Right renal pelvis (tissue), 4 donors: ENCODE data around the gene PROCR. TPM values are rescaled to one million over a fixed set of nuclear protein-coding genes. Genes with fewer than 3 reads are reported as not detected.
"Not testable (repeated sequence)": the region's sequence is repeated elsewhere in the genome, so short reads cannot be mapped to it uniquely, and the experiment has no call there.

Experiments
- DNase-seq, 4 donors: peaks; one replicate each; pipeline ENCODE4 v3.0.0-alpha.2; 2013; ENCODE audit warnings: low read depth in 4 of 4, low spot score in 3 of 4, missing footprints in 1 of 4
- polyA plus RNA-seq, 4 donors: library from polyadenylated mRNA; unstranded; fragments of 120-200 nt; gene quantifications; one replicate each; pipeline ENCODE4 v1.2.1, GENCODE V29; 2013; ENCODE audit not compliant: insufficient read length in 4 of 4

PROCR gene
- polyA plus RNA-seq, 4 donors = 7.6 to 13.0 (median 8.9) TPM

DNA sequence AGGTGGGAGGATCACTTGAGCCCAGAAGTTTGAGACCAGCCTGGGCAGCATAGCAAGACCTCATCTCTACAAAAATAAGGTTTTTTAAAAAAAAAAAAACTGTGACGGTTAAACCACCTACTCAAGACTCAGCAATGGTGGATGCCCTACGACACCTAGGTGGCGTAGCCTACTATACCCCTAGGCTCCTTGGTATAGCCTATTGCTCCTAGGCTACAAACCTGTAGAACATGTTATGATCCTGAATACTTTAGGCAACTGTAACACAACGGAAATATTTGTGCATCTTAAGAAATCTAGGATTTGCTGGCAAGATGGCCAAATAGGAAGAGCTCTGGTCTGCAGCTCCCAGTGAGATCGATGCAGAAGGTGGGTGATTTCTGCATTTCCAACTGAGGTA is 11.5 kb upstream of the PROCR start:
- DNase-seq = not testable (repeated sequence)

DNA sequence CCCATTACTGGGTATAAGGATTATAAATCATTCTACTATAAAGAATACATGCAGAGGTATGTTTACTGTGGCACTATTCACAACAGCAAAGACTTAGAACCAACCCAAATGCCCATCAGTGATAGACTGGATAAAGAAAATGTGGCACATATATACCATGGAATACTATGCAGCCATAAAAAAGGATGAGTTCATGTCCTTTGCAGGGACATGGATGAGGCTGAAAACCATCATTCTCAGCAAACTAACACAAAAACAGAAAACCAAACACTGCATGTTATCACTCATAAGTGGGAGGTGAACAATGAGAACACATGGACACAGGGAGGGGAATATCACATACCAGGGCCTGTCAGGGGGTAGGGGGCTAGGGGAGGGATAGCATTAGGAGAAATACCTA is 7.3 kb upstream of the PROCR start:
- not testable (repeated sequence) for DNase-seq

DNA sequence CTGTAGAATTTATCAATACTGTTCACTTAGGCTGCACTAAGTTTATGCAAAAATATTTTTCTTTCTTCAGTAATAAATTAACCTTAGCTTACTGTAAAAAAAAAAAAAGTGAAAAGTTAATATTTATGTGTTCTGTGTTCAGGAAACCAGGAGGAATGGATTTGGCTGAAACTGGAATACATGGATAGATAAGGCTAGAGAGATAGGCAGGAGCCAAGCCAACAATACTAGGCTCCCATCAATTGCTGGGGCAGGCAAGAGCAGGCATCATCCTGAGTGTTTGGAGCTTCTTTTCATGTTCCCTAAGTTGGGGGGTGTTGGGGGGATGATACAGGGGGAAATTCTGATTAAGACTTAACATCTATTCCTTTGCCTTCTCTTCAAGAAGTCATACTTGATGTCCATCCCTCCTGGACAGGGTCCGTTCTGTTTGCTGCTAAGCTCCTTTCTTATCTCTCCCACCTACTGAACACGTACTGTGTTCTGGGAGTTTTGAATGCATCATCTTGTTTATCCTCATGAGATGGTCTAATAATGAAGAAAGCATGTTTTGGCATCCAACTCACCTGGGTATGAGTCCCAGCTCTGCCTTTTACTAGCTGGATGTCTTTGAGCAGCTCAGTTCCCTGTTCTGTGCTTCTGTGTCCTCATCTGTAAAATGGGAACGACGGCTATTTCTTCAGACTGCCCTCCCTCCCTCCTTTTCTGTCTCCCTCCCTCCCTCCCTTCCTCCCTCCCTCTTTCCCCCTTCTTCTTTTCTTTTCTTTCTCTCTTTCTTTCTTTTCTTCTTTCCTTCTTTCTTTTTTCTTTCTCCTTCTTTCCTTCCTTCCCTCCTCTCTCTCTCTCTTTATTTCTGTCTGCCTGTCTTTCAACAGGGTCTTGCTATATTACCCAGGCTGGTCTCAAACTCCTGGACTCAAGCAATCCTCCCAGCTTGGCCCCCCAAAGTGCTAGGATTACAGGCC is 6.4 kb upstream of the PROCR start:
- no peak for DNase-seq

DNA sequence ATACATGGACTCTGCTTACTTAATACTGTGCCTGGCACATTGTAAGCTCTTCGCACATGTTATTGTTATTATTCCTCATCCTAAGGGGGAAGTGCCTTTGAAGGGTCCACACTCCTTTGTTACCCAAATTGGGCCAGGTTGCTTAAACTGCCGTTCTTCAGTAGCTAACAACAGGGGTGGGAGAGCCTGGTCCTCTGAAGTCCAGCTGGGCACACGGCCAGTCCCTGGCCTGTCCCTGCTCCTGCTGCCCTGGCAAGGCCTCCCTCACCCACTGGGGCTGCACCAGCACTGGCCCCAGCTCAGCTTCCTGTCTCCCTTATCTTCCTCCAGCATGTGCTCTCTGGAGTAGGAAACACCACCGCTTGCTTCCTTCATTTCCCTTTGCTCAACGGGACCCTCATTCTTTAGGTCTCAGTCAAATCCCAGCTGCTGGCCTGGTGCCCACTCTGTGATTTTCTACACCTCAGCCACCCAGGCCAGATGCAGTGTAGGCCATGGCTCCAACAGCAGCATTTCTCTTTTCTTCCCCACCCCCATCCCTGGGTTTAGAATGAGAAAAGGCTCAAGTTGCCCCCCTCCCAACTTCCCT is 5.5 kb upstream of the PROCR start:
- no peak for DNase-seq

DNA sequence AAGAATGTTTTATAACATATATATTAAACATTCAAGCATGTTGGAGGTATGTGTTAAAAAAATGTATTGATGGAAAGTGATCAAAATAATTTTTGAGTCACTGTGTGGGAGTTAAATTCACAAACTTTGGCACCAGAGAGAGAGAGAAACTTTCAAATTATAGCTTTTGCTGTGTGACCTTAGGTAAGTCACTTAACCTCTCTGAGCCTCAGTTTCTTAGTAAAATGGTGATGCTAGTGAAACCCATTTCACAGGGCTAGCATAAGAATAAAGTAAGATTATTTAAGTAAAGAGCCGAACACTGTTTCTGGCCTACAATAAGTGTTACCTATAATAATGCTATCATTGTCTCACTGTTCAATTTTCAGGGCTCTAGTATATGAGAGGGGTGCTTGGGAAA is 4.1 kb upstream of the PROCR start:
- DNase-seq = no peak

DNA sequence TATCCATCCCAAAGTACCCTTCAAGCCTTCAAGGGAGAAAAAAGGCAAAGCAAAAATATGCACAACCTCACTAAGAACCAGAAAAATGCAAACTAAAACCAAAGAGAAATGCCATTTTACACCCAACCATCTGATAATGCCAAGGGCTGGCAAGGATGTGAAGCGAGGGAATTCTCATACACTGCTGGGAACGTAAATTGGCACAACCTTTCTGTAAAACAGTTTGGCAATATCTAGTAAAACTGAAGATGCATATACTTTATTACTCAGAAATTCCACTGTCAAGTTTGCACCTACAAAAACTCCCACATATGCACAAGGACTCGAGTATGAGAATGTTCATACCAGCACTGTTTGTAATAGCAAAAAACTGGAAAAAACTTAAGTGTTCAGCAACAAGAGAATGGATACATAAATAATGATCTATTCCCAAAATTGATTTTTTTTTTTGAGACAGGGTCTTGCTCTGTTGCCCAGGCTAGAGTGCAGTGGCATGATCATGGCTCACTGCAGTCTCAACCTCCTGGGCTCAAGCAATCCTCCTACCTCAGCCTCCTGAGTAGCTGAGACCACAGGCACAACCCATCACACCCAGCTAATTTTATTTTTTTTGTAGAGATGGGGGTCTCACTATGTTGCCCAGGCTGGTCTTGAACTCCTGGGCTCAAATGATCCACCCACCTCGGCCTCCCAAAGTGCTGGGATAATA is 3.0 kb upstream of the PROCR start:
- DNase-seq = not testable (repeated sequence)

DNA sequence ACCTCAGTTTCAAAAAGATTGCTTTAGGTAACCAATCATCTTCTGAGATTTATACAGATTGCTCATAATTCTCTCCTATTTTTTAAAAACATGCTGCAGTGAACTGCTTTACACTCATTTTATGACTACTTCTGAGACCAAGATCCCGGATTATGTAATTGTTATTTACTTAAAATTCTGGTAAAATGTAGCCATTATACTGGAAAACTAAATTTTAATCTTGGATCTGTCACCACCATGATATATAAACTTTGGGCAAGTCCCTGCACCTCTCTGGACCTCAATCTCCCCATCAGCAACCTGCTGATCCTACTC is 477 bp upstream of the PROCR start:
- no peak for DNase-seq

DNA sequence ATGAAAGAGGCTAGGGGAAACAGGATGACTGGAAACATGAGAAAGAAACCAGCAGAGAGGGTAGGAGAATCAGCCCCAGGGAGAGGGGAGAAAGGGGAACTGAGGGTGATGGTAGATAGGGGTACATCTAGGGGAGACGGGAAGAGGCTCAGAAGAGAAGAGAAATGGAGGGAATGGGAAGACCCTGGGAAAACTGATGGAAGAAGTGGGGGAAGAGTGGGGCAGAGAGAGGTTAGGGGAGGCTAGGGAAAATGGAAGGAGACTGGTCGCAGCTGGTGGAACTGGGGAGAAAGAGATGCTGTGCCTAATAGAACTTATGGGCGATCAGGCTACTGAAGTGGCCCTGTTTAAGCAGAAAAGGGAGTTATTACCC is 548 bp downstream of the PROCR start:
- no peak for DNase-seq

DNA sequence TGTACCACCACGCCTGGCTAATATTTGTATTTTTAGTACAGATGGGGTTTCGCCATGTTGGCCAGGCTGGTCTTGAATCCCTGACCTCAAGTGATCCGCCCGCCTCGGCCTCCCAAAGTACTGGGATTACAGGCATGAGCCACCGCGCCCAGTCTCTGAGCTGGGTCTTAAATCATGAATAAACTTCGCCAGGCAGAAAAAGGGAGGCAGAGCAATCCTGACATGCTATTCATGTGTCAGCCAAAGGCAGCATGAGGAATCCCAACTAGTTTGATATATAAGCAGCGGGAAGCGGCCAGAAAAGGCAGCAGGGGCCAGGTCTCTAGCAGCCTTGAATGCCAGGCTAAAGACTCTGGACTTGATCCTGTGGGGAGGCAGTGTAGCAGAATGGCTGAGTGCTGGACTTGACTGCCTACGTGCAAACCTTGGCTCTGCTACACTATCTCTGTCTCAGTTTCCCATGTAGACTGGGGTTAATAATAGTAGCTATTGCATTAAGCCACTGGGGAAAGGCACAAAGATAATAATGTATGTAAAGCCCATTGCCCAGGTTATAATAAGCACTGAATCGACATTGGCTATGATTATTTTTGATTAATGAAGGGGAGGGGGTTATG is 1.8 kb downstream of the PROCR start:
- DNase-seq = no peak

DNA sequence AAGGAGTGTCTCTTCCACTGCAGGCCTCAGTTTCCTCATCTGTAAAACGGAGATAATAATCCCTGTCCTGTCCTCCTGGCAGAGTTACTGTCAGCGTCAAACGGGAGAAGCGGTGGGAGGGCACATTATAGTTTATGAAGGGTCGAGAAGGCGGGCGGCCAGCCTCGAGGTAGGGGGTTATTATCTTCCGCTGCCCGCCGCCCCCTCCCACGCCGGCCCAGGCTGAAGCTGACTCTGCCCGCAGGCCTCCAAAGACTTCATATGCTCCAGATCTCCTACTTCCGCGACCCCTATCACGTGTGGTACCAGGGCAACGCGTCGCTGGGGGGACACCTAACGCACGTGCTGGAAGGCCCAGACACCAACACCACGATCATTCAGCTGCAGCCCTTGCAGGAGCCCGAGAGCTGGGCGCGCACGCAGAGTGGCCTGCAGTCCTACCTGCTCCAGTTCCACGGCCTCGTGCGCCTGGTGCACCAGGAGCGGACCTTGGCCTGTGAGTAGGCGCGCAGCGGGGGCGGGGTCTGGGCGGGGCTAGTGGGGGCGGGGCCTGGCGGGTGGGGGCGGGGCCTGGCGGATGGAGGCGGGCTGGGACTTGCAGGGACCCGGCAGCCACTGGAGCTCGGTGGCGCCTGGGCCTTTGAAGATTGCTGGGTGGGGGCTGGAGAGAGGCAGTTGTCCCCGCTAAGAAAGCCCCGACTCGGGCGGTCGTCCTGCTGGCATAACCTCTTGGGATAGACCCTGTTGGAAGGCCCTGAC is 2.8 kb downstream of the PROCR start:
- DNase-seq = no peak

DNA sequence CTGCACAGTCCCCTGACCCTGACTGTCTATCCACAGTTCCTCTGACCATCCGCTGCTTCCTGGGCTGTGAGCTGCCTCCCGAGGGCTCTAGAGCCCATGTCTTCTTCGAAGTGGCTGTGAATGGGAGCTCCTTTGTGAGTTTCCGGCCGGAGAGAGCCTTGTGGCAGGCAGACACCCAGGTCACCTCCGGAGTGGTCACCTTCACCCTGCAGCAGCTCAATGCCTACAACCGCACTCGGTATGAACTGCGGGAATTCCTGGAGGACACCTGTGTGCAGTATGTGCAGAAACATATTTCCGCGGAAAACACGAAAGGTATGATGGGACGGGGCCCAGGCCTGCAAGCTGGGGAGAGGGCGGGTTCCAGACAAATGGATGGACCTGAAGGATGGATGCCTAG is 4.3 kb downstream of the PROCR start:
- DNase-seq = no peak

DNA sequence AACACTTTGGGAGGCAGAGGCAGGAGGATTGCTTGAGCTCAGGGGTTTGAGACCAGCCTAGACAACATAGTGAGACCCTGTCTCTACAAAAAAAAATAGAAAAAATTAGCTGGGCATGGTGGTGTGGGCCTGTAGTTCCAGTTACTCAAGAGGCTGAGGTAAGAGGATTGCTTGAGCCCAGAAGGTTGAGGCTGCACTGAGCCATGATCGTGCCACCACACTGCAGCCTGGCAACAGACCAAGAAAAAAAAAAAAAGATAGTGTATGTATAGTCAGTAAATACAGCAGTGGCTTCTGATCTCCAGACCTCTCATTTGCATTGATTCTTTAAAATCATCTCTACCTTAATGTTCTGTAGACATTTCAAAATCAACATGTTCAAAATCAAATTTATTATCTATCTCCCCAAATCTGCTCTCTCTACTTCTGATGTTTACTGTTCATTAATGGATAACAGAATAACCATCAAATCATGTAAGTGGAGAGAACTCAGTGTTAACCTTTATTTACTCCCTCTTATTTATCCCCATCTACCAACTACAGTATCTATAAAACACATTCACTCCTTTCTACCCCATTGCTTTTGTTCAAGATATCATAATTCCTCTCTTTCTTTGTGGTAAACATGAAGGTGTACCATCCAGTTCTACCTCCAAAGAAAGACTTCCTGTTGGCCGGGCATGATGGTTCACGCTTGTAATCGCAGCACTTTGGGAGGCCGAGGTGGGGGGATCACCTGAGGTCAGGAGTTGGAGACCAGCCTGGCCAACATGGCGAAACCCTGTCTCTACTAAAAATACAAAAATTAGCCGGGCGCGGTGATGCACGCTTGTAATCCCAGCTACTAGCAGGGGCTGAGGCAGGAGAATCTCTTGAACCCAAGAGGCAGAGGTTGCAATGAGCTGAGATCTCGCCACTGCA is 7.7 kb downstream of the PROCR start:
- no peak for DNase-seq

DNA sequence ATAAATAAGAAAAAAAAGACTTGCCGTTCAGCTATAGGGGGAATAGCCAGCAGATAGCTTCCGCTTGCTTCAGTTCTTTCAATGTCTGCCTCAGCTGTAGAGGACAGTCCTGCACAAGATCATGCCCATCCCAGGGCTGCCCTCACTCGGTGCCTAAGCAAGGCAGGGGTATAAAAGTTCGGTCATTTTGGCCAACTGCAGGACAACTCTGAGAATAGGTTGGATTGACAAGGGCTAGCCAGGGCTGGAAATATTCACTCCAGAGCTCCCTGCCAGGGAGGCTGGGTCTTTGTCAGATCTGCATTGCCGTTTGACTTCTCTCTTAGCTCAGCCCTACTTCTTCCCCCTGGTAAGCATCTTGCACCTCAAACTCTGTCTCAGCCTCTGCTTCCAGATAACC is 8.4 kb downstream of the PROCR start:
- no peak for DNase-seq

DNA sequence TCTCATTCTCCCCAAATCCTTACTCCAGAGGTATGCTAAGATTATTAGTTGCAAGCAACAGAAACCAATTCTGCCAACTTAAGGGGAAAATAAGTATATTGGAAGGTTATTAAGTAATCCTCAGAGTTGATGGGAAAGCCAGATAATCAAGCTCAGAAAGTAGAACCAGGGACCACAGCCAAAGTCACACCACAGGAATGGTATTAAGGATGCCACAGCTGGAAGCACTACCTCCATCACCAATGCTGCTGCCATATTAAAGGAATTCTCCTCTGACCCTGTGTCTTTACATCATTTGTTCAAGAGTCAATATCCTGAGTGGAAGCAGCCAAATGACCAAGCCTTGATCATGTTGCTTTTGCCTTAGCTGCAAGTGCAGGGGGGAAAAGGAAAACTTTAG is 9.9 kb downstream of the PROCR start:
- DNase-seq = no peak

DNA sequence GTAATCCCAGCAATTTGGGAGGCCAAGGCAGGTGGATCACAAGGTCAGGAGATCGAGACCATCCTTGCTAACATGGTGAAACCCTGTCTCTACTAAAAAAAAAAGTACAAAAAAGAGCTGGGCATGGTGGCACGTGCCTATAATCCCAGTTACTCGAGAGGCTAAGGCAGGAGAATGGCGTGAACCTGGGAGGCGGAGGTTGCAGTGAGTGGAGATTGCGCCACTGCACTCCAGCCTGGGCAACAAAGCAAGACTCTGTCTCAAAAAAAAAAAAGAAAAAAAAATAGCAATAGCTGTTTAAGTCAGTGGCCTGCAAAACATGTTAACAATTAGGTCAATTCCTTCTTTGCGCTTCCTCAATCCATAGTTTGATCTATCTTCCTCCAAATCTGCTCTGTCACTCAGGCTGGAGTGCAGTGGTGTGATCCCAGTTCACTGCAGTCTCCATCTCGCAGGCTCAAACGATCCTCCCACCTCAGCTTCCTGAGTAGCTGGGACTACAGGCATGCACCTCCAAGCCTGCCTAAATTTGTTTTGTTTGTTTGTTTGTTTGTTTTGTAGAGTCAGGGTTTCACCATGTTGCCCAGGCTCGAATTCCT is 14.9 kb downstream of the PROCR start:
- not testable (repeated sequence) for DNase-seq

DNA sequence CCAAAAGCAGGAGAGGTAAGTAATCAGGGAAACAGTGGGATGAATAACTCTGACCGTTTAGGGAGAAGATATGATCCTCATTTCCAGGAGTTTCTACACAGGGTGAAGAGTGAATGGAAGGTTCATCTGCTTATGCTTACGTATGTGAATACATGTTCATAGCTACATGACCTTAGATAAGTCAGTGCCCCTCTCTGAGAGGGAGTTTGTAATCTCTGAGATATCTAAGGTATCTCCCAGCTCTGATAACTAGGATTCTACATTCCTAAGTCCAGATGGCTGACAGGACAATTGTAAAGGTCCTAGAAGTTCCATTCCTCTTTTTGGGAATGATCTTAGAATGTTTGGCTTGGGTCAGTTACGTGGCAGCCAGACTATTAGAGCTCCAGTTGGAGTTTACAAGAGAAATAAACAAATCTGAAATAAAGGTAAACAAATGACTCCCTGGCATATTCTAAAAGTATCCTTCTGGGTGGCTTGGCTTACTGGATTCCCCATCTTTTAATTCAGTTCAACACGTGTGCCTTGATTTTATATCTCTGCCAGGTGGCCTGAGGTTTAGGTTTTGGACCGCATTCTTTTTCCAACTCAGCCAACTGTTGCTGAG is 15.8 kb downstream of the PROCR start:
- no peak for DNase-seq

DNA sequence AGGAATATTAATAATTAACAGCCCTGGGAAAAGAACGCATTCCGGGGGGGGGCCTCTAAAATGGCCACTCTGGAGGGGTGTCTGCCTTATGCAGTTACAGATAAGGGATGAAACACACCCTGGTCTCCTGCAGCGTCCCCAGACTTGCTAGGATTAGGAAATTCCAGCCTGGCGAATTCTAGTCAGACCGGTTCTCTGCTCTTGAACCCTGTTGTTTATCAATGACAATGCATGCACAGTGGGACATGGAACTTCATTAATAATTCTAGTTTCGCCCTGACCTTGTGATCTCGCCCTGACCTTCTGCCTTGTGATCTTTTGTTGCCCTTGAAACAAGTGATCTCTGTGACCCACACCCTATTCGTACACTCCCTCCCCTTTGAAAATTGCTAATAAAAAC is 17.4 kb downstream of the PROCR start:
- DNase-seq = not testable (repeated sequence)

DNA sequence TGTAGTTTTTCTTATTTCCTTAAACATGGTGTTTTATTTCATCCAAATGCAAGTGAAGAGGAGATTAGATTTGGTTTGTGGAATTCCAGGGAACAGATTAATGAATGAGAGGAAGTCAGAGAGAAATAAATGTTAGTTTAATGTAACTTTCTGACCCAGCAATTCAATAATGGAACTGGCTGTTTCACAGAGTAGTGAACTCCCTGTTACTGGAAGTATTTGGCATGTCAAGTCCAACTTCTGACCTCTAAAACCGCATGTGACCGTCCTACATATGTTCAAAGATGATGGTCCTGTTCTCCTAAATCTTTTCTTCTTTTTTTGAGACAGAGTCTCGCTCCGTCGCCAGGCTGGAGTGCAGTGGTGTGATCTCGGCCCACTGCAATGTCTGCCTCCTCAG is 18.7 kb downstream of the PROCR start:
- DNase-seq = no peak
